Ovary (tissue), 9 donors: ENCODE data around the gene TTC7B. TPM values are rescaled to one million over a fixed set of nuclear protein-coding genes. Genes with fewer than 3 reads are reported as not detected.

Experiments used
- DNase-seq, 5 donors: peaks; one replicate each; pipeline ENCODE4 v3.0.0-alpha.2; 2019 to 2020
- H3K27ac ChIP-seq, 2 donors: fragments of 200-600 bp; one replicate each; pipeline versions ENCODE4 v1.5.1 to v1.8.0; 2019 to 2022
- H3K27me3 ChIP-seq: fragments of 200-600 bp; one replicate; pipeline ENCODE4 v1.8.0; 2022
- H3K36me3 ChIP-seq: fragments of 200-600 bp; sonication (generic); one replicate; pipeline ENCODE4 v1.5.1; 2019
- H3K4me1 ChIP-seq: one replicate; pipeline ENCODE4 v1.8.1; 2013; ENCODE audit warnings: mild to moderate bottlenecking, moderate library complexity; ENCODE audit not compliant: insufficient read depth
- H3K4me3 ChIP-seq: fragments of 200-600 bp; sonication (generic); one replicate; pipeline ENCODE4 v1.5.1; 2017
- H3K9me3 ChIP-seq, 2 donors: fragments of 200-600 bp in 1 of 2; sonication (generic) in 1 of 2; one replicate each; pipeline versions ENCODE4 v1.5.1 to v1.8.1; 2013 to 2019; ENCODE audit warnings: mild to moderate bottlenecking in 1 of 2, moderate library complexity in 1 of 2
- EP300 ChIP-seq: sonication (generic); formaldehyde crosslinking; IDR thresholded peaks from one replicate; pipeline ENCODE4 v1.6.1; 2017; ENCODE audit warnings: antibody characterized with exemption
- POLR2A ChIP-seq: fragments of 450-650 bp; IDR thresholded peaks from one replicate; pipeline ENCODE4 v1.6.1; 2017; ENCODE audit warnings: antibody characterized with exemption, mild to moderate bottlenecking, moderate library complexity
- WGBS, 3 donors: extraction: QIAGEN DNeasy Blood & Tissue Kit in 1 of 3; methylation state at CpG; one replicate each; pipeline versions ENCODE4 v1.1.5 to v1.1.7; 2013 to 2017; 5-methylcytosine and 5-hydroxymethylcytosine counted together
- intact Hi-C, 4 donors: fragments of 100-400 bp; cut with DNase I; formaldehyde crosslinking; loops; one replicate each; pipeline versions ENCODE4 v1.11.0 to v1.15.1; 2022 to 2023
- polyA plus RNA-seq, 2 donors: library from polyadenylated mRNA; stranded (reverse); fragments of 200-250 nt in 1 of 2; fragments of 350-450 nt in 1 of 2; fragmentation: Illumina TruSeq in 1 of 2; extraction: RNeasy Lipid Tissue Mini Kit (QIAGEN cat#74804) in 1 of 2; gene quantifications; one replicate each; pipeline ENCODE4 v1.2.3, GENCODE V29; 2013 to 2014
- total RNA-seq, 7 donors: library from RNA; depleted of rRNA in 2 of 7; stranded (reverse); fragments of >200 nt in 2 of 7; fragmentation: NEBNext Ultra II Directional in 3 of 7; extraction: Animal tissue kit (Norgen Biotek cat#: 25700) in 3 of 7; gene quantifications; one replicate each; pipeline versions ENCODE4 v1.1.0 to v1.2.4, GENCODE V29; 2016 to 2023
- TF ChIP-seq, protein P1 (sequence below), 3 donors: fragments of 450-650 bp in 2 of 3; fragments of 200-600 bp in 1 of 3; IDR thresholded peaks; one replicate each; pipeline versions ENCODE4 v1.5.1 to v1.8.0; 2016 to 2022; ENCODE audit warnings: antibody characterized with exemption in 3 of 3, mild to moderate bottlenecking in 1 of 3
- donor health status: DM: no; HTN: no; CAD: no; lungs with moderate emphysema.
- donor health status: DM: no; HTN: no; CAD: no.
- donor health status: Bipolar disorder and iron deficiency.
- donor health status: DM: yes; HTN: yes; CAD: no.
- donor health status: DM: no; HTN: no; CAD: no.
- donor health status: DM: yes; HTN: yes; CAD: no.

Gene TTC7B
- total and polyA plus RNA-seq, 9 donors, result 18.2 to 39.5 (median 34.2) TPM

DNA sequence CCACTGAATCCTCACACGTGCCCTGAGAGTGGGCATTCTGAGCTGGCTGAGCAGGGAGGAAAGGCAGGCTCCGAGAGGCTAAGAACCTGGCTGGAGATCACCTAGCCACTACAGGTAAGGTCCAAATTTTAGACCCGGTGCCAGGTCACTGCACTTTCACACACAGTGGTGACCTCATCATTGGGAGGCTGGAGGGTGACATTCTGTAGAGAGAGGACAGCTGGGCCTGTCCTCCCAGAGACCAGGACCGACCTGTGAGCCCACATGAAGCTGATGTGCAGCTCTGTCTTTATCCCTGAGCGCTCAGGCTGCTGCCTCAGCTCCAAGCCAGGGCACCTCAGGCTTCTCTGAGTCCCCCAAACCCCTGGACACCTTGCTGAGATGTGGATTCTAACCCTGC lies 4.1 kb downstream of the TTC7B start:
- intact Hi-C loops, result loop anchor here in 1 of 4 donors (10.0 kb wide), 1 partner anchor 837 kb away; no protein-coding TSS in a partner anchor
- TF ChIP-seq, protein P1, sequence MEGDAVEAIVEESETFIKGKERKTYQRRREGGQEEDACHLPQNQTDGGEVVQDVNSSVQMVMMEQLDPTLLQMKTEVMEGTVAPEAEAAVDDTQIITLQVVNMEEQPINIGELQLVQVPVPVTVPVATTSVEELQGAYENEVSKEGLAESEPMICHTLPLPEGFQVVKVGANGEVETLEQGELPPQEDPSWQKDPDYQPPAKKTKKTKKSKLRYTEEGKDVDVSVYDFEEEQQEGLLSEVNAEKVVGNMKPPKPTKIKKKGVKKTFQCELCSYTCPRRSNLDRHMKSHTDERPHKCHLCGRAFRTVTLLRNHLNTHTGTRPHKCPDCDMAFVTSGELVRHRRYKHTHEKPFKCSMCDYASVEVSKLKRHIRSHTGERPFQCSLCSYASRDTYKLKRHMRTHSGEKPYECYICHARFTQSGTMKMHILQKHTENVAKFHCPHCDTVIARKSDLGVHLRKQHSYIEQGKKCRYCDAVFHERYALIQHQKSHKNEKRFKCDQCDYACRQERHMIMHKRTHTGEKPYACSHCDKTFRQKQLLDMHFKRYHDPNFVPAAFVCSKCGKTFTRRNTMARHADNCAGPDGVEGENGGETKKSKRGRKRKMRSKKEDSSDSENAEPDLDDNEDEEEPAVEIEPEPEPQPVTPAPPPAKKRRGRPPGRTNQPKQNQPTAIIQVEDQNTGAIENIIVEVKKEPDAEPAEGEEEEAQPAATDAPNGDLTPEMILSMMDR (IDR thresholded peaks at IDR 0.05), result no peak
- TF ChIP-seq POLR2A (no peak), EP300 (no peak)
- Histone ChIP-seq H3K9me3 (no peaks in the 10 kb centered on the region), H3K4me1 (peaks cover 17% of the 10 kb centered on the region), H3K27ac (no peak overlapping the region), H3K4me3 (no peak overlapping the region), H3K36me3 (no peaks in the 10 kb centered on the region), H3K27me3 (no peaks in the 10 kb centered on the region)
- 94 to 100% (median 95%) methylated on average over 5 of the region's 5 CpGs for WGBS, 3 donors
- DNase-seq, result no peak

DNA sequence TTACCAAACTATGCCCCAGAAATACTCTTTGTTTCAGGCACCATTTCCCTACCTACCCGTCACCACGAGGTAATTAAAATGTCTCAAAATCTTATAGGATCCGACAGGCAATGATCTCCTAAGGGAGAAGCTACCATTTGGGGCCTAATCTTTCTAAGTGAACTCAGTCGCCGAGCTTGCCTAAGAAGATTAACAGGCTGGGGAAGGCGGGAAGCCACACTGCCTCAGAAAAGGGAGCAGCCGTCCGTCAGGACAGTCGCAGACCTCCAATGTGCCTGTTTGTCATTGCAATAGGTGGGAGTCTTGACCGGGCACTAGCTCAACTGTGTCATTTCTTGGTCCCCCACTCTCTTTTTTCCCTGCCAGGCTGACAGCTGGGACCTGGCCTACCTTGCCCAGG lies 4.6 kb downstream of the TTC7B start:
- H3K27ac ChIP-seq, result no peak overlapping the region
- TF ChIP-seq, protein P1 (IDR thresholded peaks at IDR 0.05), result no peak
- TF ChIP-seq POLR2A (no peak), EP300 (no peak)
- H3K27me3 ChIP-seq, result no peaks in the 10 kb centered on the region
- H3K9me3 ChIP-seq, result no peaks in the 10 kb centered on the region
- no peak for DNase-seq
- no peaks in the 10 kb centered on the region for H3K36me3 ChIP-seq
- H3K4me1 ChIP-seq, result peaks cover 17% of the 10 kb centered on the region
- 91 to 93% (median 93%) methylated on average over 10 of the region's 10 CpGs for WGBS, 3 donors
- H3K4me3 ChIP-seq, result no peak overlapping the region
- intact Hi-C loops, result loop anchor here in 1 of 4 donors (10.0 kb wide), 1 partner anchor 837 kb away; no protein-coding TSS in a partner anchor

GRCh38 chr14:90810806-90811205 lies 5.4 kb downstream of the TTC7B start:
- 72 to 74% (median 72%) methylated on average over 5 of the region's 5 CpGs for WGBS, 3 donors
- Histone ChIP-seq H3K27me3 (no peaks in the 10 kb centered on the region), H3K36me3 (no peaks in the 10 kb centered on the region), H3K4me1 (peaks cover 21% of the 10 kb centered on the region), H3K27ac (no peak overlapping the region), H3K9me3 (no peaks in the 10 kb centered on the region), H3K4me3 (no peak overlapping the region)
- no peak for DNase-seq
- intact Hi-C loops, result loop anchor here in 1 of 4 donors (10.0 kb wide), 1 partner anchor 836 kb away; no protein-coding TSS in a partner anchor
- TF ChIP-seq POLR2A (no peak), EP300 (no peak)
- TF ChIP-seq, protein P1 (IDR thresholded peaks at IDR 0.05), result no peak

- WGBS, 3 donors, result 95 to 97% (median 96%) methylated on average over 7 of the region's 7 CpGs
- no peak overlapping the region for H3K27ac ChIP-seq
- intact Hi-C loops, result loop anchor here in 1 of 4 donors (10.0 kb wide), 1 partner anchor 835 kb away; no protein-coding TSS in a partner anchor
- DNase-seq, result no peak
- H3K4me3 ChIP-seq, result no peak overlapping the region
- H3K27me3 ChIP-seq, result no peaks in the 10 kb centered on the region
- H3K9me3 ChIP-seq, result no peaks in the 10 kb centered on the region
- no peaks in the 10 kb centered on the region for H3K36me3 ChIP-seq
- no peak for TF ChIP-seq EP300
- no peak for TF ChIP-seq POLR2A
- TF ChIP-seq, protein P1 (IDR thresholded peaks at IDR 0.05), result no peak
- peaks cover 15% of the 10 kb centered on the region for H3K4me1 ChIP-seq
Measured at GRCh38 chr14:90809530-90810312, 6.5 kb downstream of the TTC7B start.
